GM18502 (cell line): ENCODE results near the gene PRF1.

ENCODE experiments used
- ATAC-seq: cut with Tn5 transposase; IDR thresholded peaks from one replicate; pipeline ENCODE4 v1.9.1; 2021; ENCODE audit warnings: mild to moderate bottlenecking; ENCODE audit not compliant: unreplicated experiment, poor library complexity

PRF1 gene

GRCh38 chr10:70596110-70596798 is 6.3 kb downstream of the PRF1 start:
- ATAC-seq: no peak

GRCh38 chr10:70595566-70596016 is 7.0 kb downstream of the PRF1 start:
- no peak for ATAC-seq

GRCh38 chr10:70594161-70594560 is 8.4 kb downstream of the PRF1 start:
- ATAC-seq: no peak

GRCh38 chr10:70593513-70593890 is 9.0 kb downstream of the PRF1 start:
- ATAC-seq: no peak

GRCh38 chr10:70592746-70593512 is 9.6 kb downstream of the PRF1 start:
- ATAC-seq: no peak

GRCh38 chr10:70592186-70592735 is 10.3 kb downstream of the PRF1 start:
- ATAC-seq: no peak

- ATAC-seq: no peak
These were observed 11.7 kb downstream of the PRF1 start for GRCh38 chr10:70590655-70591416.

GRCh38 chr10:70589762-70590654 is 12.5 kb downstream of the PRF1 start:
- no peak for ATAC-seq

GRCh38 chr10:70588859-70589570 is 13.5 kb downstream of the PRF1 start:
- ATAC-seq: no peak

- no peak for ATAC-seq
These were observed 14.3 kb downstream of the PRF1 start for GRCh38 chr10:70588255-70588654.

- no peak for ATAC-seq
These were observed 15.4 kb downstream of the PRF1 start for GRCh38 chr10:70587045-70587658.

GRCh38 chr10:70586348-70586930 is 16.1 kb downstream of the PRF1 start:
- ATAC-seq: no peak

GRCh38 chr10:70585578-70586169 is 16.9 kb downstream of the PRF1 start:
- no peak for ATAC-seq

- no peak for ATAC-seq
These were observed 17.5 kb downstream of the PRF1 start for GRCh38 chr10:70584909-70585544.

- ATAC-seq: no peak
These were observed 18.2 kb downstream of the PRF1 start for GRCh38 chr10:70584366-70584765.

- no peak for ATAC-seq
These were observed 18.9 kb downstream of the PRF1 start for GRCh38 chr10:70583669-70584037.

- ATAC-seq: no peak
These were observed 19.5 kb downstream of the PRF1 start for GRCh38 chr10:70582793-70583668.
